ENCODE results near the gene SPATA18.

GRCh38 chr4:52028970-52029369, 22.1 kb upstream of the SPATA18 start:
- TF ChIP-seq CTCF (IDR thresholded peaks at IDR 0.05) = no peak
- no peak for TF ChIP-seq CHD4 (IDR thresholded peaks at IDR 0.05; ENCODE audit: borderline replicate concordance)
